ENCODE results near the gene ABCC10.
"Not testable (repeated sequence)": the region's sequence is repeated elsewhere in the genome, so short reads cannot be mapped to it uniquely, and the experiment has no call there.

Gene ABCC10

GRCh38 chr6:43494321-43494720 is 67.0 kb downstream of the ABCC10 start:
- DNase-seq (ENCODE audit: low spot score): no peak
- in situ Hi-C loops (cut with MboI; ENCODE audit: low sequenced_read_pairs, unreplicated experiment): loop anchor here (25.0 kb wide), 1 partner anchor 232 kb away; no protein-coding TSS in a partner anchor
- no peak for TF ChIP-seq CTCF (IDR thresholded peaks at IDR 0.05; ENCODE audit: borderline replicate concordance, control extremely low read depth, extremely low read depth, insufficient read depth, missing control alignments)

- in situ Hi-C loops (cut with MboI; ENCODE audit: low sequenced_read_pairs, unreplicated experiment): loop anchor here (25.0 kb wide), 1 partner anchor 232 kb away; no protein-coding TSS in a partner anchor
- TF ChIP-seq CTCF (IDR thresholded peaks at IDR 0.05; ENCODE audit: borderline replicate concordance, control extremely low read depth, extremely low read depth, insufficient read depth, missing control alignments): no peak
- no peak for DNase-seq (ENCODE audit: low spot score)
These were observed 67.4 kb downstream of the ABCC10 start for GRCh38 chr6:43494766-43495165.

- DNase-seq (ENCODE audit: low spot score): no peak
- in situ Hi-C loops (cut with MboI; ENCODE audit: low sequenced_read_pairs, unreplicated experiment): loop anchor here (25.0 kb wide), 1 partner anchor 233 kb away; no protein-coding TSS in a partner anchor
- TF ChIP-seq CTCF (IDR thresholded peaks at IDR 0.05; ENCODE audit: borderline replicate concordance, control extremely low read depth, extremely low read depth, insufficient read depth, missing control alignments): no peak
These were observed 68.1 kb downstream of the ABCC10 start for GRCh38 chr6:43495409-43495941.

GRCh38 chr6:43496370-43497128 is 69.2 kb downstream of the ABCC10 start:
- in situ Hi-C loops (cut with MboI; ENCODE audit: low sequenced_read_pairs, unreplicated experiment): loop anchor here (25.0 kb wide), 1 partner anchor 234 kb away; no protein-coding TSS in a partner anchor
- peak; percentile 68 for DNase-seq (ENCODE audit: low spot score)
- TF ChIP-seq CTCF (IDR thresholded peaks at IDR 0.05; ENCODE audit: borderline replicate concordance, control extremely low read depth, extremely low read depth, insufficient read depth, missing control alignments): peak; percentile 45

GRCh38 chr6:43497129-43497396 is 69.7 kb downstream of the ABCC10 start:
- no peak for TF ChIP-seq CTCF (IDR thresholded peaks at IDR 0.05; ENCODE audit: borderline replicate concordance, control extremely low read depth, extremely low read depth, insufficient read depth, missing control alignments)
- DNase-seq (ENCODE audit: low spot score): no peak
- in situ Hi-C loops (cut with MboI; ENCODE audit: low sequenced_read_pairs, unreplicated experiment): loop anchor here (25.0 kb wide), 1 partner anchor 235 kb away; no protein-coding TSS in a partner anchor

GRCh38 chr6:43497689-43498088 is 70.3 kb downstream of the ABCC10 start:
- no peak for TF ChIP-seq CTCF (IDR thresholded peaks at IDR 0.05; ENCODE audit: borderline replicate concordance, control extremely low read depth, extremely low read depth, insufficient read depth, missing control alignments)
- no peak for DNase-seq (ENCODE audit: low spot score)
- in situ Hi-C loops (cut with MboI; ENCODE audit: low sequenced_read_pairs, unreplicated experiment): loop anchor here (25.0 kb wide), 1 partner anchor 235 kb away; no protein-coding TSS in a partner anchor

- in situ Hi-C loops (cut with MboI; ENCODE audit: low sequenced_read_pairs, unreplicated experiment): loop anchor here (25.0 kb wide), 1 partner anchor 236 kb away; no protein-coding TSS in a partner anchor
- not testable (repeated sequence) for DNase-seq (ENCODE audit: low spot score)
These were observed 71.0 kb downstream of the ABCC10 start for GRCh38 chr6:43498291-43498690.
